ENCODE measurements around the gene CDKL1. TPM values are rescaled to one million over a fixed set of nuclear protein-coding genes. Genes with fewer than 3 reads are reported as not detected.
"Not testable (repeated sequence)": the region's sequence is repeated elsewhere in the genome, so short reads cannot be mapped to it uniquely, and the experiment has no call there.

The CDKL1 gene
- polyA plus RNA-seq, 5 donors, result 9.8 to 14.8 (median 13.6) TPM

DNA sequence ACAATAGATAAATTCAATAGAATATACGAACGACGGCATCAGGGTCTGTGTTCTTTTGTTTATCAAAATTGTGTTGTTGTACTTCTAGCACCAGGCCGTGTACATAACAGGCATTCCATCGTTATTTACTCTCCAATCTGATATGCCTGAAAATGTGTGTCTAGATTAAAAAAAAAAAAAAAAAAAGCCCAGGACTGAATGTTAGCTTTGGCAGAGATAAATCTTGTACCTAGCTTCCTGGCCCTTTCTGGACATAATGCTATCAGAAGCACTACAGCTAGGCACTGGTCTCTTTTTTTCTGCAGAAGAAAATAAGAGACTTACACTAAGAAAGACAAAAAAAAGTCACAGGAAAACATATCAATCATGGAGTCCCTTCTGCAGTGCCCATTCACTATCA lies 37.0 kb downstream of the CDKL1 start:
- DNase-seq, result no peak

GRCh38 chr14:50357753-50358395 lies 38.8 kb downstream of the CDKL1 start:
- DNase-seq, result no peak

- DNase-seq, result no peak
Observed at GRCh38 chr14:50357124-50357523, 39.6 kb downstream of the CDKL1 start.

GRCh38 chr14:50356283-50356682 lies 40.4 kb downstream of the CDKL1 start:
- not testable (repeated sequence) for DNase-seq

GRCh38 chr14:50355692-50356091 lies 41.0 kb downstream of the CDKL1 start:
- no peak for DNase-seq

GRCh38 chr14:50354527-50354926 lies 42.2 kb downstream of the CDKL1 start:
- DNase-seq, result no peak

DNA sequence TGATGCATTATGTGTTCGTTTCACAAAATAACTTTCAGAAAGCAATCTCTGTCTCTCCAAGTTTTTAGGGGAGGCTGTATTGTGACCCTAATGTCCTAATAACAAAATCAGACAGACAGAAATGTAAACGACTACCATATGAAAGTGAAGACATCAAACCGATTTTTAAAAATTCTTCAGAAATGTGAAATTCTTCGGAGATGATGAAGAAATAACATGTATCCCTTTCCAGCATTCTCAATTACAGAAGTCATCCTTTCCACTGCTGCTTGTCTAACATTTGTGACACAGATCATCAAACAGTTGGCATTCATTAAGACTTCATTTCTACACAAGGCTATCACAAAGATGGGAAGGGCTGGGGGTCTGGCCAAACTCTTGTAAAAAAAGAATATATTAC lies 43.6 kb downstream of the CDKL1 start:
- DNase-seq, result no peak

DNA sequence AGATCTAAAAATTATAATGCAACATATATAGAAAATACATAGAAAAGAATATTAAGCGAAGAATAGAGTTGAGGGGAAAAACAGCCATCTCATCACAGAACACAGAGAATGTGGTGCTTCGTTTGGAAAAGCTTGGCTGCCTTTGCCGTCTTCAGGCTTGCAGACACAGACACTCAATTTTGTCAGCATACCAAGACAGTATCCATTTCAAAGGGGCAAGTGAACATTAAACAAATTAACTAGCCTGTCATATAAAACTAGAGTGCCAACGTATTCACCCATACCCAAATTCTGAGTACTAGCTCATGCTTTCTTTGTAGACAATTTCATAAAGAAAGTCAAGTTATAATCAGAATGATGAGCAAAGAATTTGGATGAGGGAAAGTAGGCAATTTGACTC lies 44.1 kb downstream of the CDKL1 start:
- DNase-seq, result no peak

DNA sequence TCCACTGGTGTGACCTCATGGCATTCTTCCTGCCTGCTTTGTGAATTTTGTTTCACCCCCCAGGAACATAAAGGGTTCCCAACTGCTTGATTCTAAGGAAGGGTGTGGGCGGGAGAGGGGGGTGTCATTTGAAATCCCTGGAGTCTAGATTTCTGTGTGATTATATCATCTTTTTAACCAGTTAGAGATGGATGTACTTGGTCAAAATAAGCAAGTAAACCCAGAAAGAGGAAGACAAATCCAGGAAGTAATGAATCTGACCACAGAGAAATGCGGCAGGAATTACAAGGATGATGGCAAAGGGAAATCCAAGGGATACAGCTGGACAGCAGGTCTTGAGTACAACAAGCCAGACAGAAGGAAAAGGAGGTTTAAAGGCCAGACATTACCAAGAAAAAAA lies 45.7 kb downstream of the CDKL1 start:
- DNase-seq, result no peak

DNA sequence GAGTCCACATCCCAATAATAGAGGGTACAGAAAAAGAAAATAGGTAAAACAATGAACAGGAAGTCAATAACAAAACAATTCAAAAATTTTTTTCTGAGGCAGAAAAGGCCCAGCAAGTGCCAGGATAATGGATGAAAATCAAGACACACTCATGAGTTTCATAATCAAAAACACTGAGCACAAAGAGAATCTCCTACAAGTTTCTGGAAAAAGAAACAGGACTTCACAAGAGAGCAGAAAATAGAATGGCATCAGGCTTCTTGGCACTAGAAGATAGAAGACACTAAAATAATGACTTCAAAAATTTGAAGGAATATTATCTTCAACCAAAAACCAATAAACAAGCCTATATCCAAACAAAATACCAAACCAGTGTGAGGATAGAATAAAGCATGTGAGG lies 47.7 kb downstream of the CDKL1 start:
- DNase-seq, result no peak

DNA sequence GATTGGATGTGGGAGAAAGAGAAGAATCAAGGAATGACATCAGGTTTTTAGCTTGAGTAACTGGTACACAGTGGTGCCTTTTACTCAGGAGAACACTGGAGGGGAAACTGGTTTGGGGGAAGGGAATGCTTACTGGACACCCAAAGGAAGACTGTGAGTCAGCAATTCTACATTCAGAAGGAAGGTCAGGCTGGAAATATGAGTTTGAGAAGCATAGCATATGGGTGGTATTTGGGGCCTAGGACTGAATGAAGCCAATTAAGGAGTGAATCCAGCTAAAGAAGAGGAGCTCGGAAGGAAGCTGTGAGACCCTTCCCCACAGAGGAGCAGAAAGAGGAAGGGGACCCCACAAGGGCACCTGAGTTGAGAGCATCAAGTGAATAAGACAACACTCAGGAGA lies 49.2 kb downstream of the CDKL1 start:
- DNase-seq, result no peak

DNA sequence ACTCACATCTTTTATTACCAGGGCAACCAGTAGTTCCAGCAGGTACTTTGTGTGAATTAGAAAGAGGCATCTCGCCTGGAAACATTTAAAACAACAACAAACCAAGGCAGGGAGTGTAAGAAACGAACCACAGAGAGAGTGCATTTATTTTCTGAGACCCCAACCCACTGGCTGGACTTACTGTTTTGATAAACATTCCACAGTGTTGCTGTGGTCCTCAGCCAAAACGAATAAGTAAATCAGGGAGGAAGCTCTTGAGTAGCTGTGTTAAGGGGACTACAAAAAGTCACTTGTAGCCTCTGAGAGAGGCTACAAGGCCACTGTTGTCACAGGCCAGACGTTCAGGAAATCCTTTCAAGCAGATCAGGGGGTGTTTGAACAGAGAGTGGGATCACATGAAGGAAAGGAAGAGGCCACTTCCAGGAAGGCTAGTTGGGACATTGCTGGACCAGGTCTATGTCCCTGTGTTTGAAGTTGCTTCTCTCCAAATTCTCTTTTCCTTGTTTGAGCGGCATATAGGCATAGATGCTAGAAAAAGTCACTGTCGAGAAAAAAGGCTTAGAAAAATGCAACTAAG lies 50.7 kb downstream of the CDKL1 start:
- no peak for DNase-seq

GRCh38 chr14:50344876-50345563 lies 51.7 kb downstream of the CDKL1 start:
- no peak for DNase-seq

DNA sequence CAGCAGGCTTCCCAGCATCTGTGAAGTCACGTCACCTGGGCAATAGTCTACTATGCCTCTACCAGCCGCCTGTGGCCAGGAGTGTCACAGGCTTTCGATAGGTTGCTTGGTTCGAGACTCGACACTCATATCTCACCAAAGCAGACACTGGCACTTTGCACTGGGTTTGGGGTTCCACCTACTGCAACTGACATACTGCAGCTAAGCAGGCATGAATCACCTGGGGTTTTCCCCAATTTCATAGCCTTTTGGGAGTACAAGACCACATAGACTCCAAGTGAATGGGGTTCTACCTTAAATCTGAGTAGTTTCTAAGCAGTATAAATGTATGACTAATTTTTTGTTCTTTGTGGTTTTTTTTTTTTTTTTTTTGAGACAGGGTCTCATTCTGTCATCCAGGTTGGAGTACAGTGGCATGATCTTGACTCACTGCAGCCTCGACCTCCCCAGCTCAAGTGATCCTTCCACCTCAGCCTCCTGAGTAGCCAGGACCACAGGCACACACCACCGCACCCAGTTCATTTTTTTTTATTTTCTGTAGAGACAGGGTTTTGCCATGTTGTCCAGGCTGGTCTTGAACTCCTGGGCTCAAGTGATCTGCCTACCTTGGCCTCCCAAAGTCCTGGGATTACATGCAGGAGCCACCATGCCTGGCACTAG lies 52.4 kb downstream of the CDKL1 start:
- DNase-seq, result no peak

DNA sequence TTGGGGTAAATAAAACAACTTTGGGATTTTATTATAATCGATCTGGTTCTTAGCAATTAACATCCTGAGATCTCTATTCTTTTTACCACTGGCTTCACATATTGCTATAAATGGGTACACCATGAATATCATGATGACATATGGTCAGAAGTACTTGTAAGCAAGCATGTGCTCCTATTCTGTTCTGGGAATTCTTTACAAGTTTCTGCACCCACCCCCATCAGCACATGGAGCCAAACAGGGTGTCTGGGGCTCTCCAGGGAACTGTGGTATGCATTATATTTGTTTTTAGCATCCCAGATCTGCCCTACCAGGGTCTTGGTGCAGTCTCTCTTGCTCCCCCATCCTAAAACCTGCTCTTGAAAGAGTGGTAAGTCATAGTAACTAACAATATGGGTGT lies 53.2 kb downstream of the CDKL1 start:
- no peak for DNase-seq

GRCh38 chr14:50342221-50343078 lies 54.2 kb downstream of the CDKL1 start:
- DNase-seq, result peak; percentile 58 to 63

- no peak for DNase-seq
Observed at GRCh38 chr14:50340963-50341362, 55.7 kb downstream of the CDKL1 start.

DNA sequence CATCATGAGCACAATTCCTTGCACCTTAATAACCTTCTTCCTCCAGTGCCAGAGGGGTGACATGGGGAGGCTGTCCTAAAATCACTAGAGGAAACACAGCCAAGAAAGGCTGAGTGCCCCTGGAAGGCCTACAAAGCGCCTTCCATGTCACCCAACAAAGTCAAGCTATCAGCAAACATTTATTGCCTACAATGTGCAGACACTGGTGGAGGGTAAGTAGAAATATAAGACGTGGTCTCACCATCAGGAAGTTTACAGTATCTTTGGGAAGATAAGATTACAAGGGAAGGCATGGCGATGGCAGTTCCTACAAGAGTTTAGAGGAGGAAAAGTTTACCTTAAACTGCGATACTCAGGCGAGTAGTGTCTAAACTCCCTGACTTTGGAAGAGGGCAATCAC lies 56.6 kb downstream of the CDKL1 start:
- no peak for DNase-seq

GRCh38 chr14:50339178-50339804 lies 57.4 kb downstream of the CDKL1 start:
- DNase-seq, result no peak

- DNase-seq, result no peak
Observed at GRCh38 chr14:50338587-50338986, 58.1 kb downstream of the CDKL1 start.

Data from right lung (tissue), 5 donors.